Duodenal mucosa (tissue), 2 donors: ENCODE measurements around the gene RPS6KA1.

ENCODE experiments used
- H3K27ac ChIP-seq: one replicate; pipeline ENCODE4 v1.7.0; 2013; ENCODE audit warnings: low read depth, low read length
- H3K27me3 ChIP-seq, 2 donors: one replicate each; pipeline ENCODE4 v1.7.0; 2013; ENCODE audit warnings: low read length in 2 of 2, control low read depth in 1 of 2; ENCODE audit not compliant: insufficient read depth in 2 of 2, control insufficient read depth in 1 of 2
- H3K36me3 ChIP-seq, 2 donors: one replicate each; pipeline ENCODE4 v1.7.0; 2013; ENCODE audit warnings: low read length in 2 of 2, control low read depth in 1 of 2; ENCODE audit not compliant: insufficient read depth in 2 of 2, control insufficient read depth in 1 of 2
- H3K4me1 ChIP-seq, 2 donors: one replicate each; pipeline ENCODE4 v1.7.0; 2013; ENCODE audit warnings: low read length in 2 of 2, control low read depth in 1 of 2; ENCODE audit not compliant: insufficient read depth in 2 of 2, control insufficient read depth in 1 of 2
- H3K4me3 ChIP-seq, 2 donors: one replicate each; pipeline ENCODE4 v1.7.0; 2013; ENCODE audit warnings: low read length in 2 of 2, low read depth in 1 of 2
- H3K9ac ChIP-seq, 2 donors: one replicate each; pipeline ENCODE4 v1.7.0; 2013; ENCODE audit warnings: low read length in 2 of 2, low read depth in 1 of 2
- H3K9me3 ChIP-seq, 2 donors: one replicate each; pipeline ENCODE4 v1.7.0; 2013; ENCODE audit warnings: low read length in 2 of 2, control low read depth in 1 of 2; ENCODE audit not compliant: control insufficient read depth in 1 of 2

RPS6KA1 gene

DNA sequence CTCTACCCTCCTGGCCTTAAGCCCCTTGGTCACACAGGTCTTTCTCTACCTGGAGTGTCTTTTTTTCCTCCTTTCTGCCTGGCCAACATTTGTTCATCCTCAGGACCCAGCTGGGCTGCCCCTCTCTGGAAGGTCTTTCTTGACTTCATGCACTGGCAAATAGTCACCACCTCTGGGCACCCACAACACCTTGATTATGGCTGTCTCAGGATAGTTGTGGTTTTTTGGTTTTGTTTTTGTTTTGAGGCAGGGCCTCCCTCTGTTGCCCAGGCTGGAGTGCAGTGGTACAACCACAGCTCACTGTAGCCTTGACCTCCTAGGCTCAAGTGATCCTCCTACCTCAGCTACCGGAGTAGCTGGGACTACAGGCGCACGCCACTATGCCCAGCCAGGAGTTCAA lies 10.8 kb downstream of the RPS6KA1 start:
- Histone ChIP-seq H3K27ac (no peak overlapping the region), H3K4me3 (no peak overlapping the region), H3K27me3 (no peaks in the 10 kb centered on the region), H3K9ac (no peak overlapping the region), H3K36me3 (peaks cover 12 to 38% of the 10 kb centered on the region in 2 donors), H3K9me3 (no peaks in the 10 kb centered on the region), H3K4me1 (peaks cover 42 to 58% of the 10 kb centered on the region in 2 donors)

DNA sequence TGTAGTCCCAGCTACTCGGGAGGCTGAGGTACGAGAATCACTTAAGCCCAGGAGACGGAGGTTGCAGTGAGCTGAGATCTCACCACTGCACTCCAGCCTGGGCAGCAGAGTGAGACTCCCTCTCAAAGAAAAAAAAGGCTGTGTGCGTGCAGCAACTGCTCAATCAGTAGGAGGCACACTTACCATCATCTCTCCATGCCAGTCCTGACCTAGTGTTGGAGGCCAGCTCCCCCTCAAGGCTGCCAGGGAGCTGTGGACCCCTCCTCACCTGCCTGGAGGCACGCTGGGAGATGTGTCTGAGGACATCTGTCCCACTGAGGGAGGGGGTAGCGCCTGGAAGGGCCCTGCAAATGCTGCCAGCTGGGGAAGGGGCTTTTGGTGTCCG lies 11.9 kb downstream of the RPS6KA1 start:
- Histone ChIP-seq H3K4me3 (peak overlapping the region in 1 of 2 donors; percentile 15), H3K27me3 (no peaks in the 10 kb centered on the region), H3K36me3 (peaks cover 12 to 47% of the 10 kb centered on the region in 2 donors), H3K4me1 (peaks cover 35 to 62% of the 10 kb centered on the region in 2 donors), H3K27ac (peak overlapping the region; percentile 61), H3K9me3 (no peaks in the 10 kb centered on the region), H3K9ac (no peak overlapping the region)

DNA sequence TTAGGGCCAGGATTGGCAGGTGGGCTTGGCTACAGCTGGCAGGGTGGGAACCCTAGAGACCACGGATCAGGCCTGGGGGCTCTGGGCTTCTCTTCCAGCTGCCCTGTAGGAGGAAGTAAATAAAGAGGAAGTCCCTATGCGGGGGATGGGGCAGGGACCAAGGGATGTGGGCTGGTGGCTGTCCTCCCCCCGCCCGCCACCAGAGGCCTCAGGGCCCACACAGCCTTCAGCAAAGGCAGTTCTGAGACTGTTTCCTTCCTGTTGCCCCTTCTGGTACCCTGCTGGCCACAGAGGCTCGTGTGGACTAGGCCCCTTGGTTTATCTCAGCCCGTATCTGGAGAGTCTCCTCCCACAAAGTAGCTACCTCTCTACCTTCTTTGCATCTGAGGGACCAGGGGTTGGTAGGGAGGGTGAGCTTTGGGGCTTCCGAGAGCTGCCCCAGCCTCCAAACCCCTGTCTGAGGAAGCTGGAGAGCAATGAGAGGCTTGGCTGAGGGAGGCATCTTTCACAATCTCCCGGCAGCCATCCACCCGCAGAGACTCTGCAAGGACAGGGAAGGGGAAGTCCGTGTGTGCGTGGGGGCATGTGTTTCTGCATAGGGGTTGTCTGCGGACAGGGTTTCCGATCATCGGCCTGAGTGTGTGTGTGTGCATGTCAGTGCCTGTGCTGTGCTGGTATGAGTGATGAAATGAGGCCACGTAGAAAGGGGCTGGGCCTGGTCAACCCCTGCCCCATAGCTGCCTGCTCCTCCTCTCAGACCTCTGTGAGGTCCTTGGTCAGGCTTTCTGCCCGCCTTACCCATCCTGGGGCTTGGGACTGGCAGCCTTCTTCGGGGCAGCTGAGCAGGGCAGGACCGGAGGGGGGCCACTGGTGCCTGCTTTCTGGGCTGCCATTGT lies 12.5 kb downstream of the RPS6KA1 start:
- no peaks in the 10 kb centered on the region for H3K27me3 ChIP-seq
- peaks cover 29 to 68% of the 10 kb centered on the region in 2 donors for H3K4me1 ChIP-seq
- H3K4me3 ChIP-seq, result peak overlapping the region; percentile 15 to 46
- peak overlapping the region in 1 of 2 donors; percentile 62 for H3K9ac ChIP-seq
- no peaks in the 10 kb centered on the region for H3K9me3 ChIP-seq
- peak overlapping the region; percentile 67 for H3K27ac ChIP-seq
- H3K36me3 ChIP-seq, result peaks cover 15 to 47% of the 10 kb centered on the region in 2 donors

DNA sequence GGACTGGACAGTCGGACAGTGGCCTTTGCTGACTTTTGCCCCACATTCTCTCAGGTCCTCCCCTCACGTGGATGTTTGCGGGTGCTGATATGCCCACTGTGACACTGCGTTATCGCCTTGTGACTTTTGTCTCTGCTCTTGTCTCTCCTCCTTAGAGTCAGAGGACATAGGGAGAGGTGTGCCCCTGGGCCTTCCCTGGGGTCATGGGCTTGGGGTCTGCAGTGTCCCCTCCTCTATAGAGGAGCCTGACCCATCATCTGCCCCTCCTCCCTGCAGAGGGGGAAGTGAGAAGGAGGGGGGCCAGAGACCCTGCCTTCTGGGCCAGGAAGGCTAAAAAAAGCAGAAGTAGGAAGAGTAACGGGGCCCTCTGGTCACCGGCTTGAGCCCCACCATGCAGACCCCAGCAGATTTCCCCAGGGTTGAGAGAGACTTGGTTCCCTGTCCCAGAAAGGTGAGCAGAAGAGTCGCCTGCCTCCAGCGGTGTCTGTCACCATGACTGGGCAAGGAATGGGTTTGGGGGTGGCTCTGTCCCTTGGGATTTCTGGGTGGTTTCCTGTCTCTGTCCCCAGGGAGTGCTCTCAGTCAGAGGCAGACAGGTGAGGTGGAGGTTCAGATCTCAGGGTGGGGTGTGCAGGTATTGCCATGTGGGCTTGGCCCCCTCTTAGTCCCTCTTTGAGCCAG lies 13.3 kb downstream of the RPS6KA1 start:
- Histone ChIP-seq H3K27ac (peak overlapping the region; percentile 67), H3K4me1 (peaks cover 21 to 66% of the 10 kb centered on the region in 2 donors), H3K27me3 (no peaks in the 10 kb centered on the region), H3K4me3 (peak overlapping the region; percentile 45 to 46), H3K9ac (peak overlapping the region in 1 of 2 donors; percentile 62), H3K36me3 (peaks cover 18 to 49% of the 10 kb centered on the region in 2 donors), H3K9me3 (no peaks in the 10 kb centered on the region)

DNA sequence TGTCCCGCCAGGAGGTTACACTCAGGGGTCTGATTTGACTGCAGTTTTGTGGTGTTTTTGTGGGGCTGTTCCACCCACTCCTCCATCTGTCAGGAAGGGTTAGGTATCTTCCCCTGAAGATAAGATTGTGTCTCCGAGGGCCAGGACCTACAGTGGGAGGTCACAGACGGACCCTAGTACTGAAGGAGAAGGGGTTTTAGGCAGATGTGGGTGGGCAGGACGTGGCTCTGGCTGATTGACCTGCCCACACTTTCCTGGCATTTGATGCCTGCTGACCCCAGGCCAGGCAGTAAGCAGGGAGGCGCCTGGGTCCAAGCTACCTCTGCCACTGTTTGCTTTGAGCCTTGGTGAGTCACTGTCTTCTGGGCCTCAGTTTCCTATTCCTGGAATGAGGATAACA lies 13.9 kb downstream of the RPS6KA1 start:
- Histone ChIP-seq H3K27ac (peak overlapping the region; percentile 67), H3K9me3 (no peaks in the 10 kb centered on the region), H3K27me3 (no peaks in the 10 kb centered on the region), H3K4me1 (peaks cover 19 to 65% of the 10 kb centered on the region in 2 donors), H3K4me3 (peak overlapping the region; percentile 45 to 46), H3K36me3 (peaks cover 20 to 51% of the 10 kb centered on the region in 2 donors), H3K9ac (peak overlapping the region; percentile 0 to 62)

DNA sequence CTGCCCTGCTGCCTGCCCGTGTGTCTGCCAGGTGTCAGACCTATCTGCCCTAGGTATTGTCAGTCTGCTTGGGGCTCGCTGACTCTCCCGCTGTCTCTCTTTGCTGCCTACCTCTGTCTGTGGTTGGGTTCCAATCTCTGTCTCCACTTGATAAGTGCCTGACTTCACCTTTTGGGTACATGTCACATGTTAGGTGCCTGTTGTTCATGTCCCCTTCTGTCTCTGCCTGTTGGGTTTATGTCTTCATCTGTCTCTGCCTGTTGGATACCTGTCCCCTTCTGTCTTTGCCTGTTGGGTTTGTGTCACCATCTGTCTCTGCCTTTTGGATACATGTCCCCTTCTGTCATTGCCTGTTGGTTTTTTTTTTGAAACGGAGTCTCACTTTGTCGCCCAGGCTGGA lies 14.6 kb downstream of the RPS6KA1 start:
- Histone ChIP-seq H3K27me3 (no peaks in the 10 kb centered on the region), H3K27ac (no peak overlapping the region), H3K36me3 (peaks cover 17 to 49% of the 10 kb centered on the region in 2 donors), H3K9ac (peak overlapping the region in 1 of 2 donors; percentile 0), H3K4me1 (peaks cover 14 to 60% of the 10 kb centered on the region in 2 donors), H3K9me3 (no peaks in the 10 kb centered on the region), H3K4me3 (peak overlapping the region; percentile 45 to 46)

DNA sequence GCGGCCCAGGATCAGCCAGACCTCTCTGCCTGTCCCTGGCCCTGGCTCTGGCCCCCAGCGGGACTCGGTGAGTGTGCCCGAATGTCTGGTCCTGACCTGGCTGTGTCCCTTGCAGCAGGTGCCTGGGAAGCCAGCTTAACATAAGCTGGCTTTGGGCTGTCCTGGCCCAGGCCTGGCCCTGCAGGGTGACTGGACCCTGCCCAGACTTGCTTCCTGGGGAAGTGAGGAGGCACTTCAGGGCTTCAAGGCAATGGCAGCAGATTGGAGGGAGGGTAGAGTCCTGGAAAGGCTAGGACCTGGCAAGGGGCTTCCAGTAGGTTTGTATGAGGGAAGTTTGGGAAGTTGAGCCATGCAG lies 16.4 kb downstream of the RPS6KA1 start:
- peaks cover 17 to 48% of the 10 kb centered on the region in 2 donors for H3K36me3 ChIP-seq
- no peaks in the 10 kb centered on the region for H3K9me3 ChIP-seq
- peaks cover 4 to 47% of the 10 kb centered on the region in 2 donors for H3K4me1 ChIP-seq
- H3K9ac ChIP-seq, result peak overlapping the region; percentile 51 to 57
- no peaks in the 10 kb centered on the region for H3K27me3 ChIP-seq
- H3K27ac ChIP-seq, result no peak overlapping the region
- peak overlapping the region; percentile 69 to 70 for H3K4me3 ChIP-seq

DNA sequence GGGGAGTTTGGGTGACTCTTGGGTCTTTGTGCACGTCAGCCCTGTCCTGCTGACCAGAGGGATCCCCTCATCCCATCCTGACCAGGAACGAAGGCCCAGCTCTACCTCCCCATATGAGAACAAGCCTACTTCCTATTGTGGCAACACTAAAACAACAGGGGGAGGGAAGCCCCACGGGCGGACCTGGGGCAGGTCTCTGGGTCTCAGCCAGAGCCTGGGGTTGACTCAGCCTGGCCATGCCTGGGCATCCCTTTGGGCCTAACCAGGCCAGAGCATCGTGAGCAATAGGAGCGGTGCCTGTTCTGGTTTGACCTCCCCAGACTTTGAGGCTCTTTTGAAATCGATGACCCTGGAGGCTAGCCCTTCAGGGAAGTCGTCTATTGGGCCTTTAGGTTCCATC lies 16.8 kb downstream of the RPS6KA1 start:
- no peaks in the 10 kb centered on the region for H3K9me3 ChIP-seq
- peak overlapping the region; percentile 51 to 57 for H3K9ac ChIP-seq
- H3K4me1 ChIP-seq, result peaks cover 4 to 46% of the 10 kb centered on the region in 2 donors
- peaks cover 22 to 52% of the 10 kb centered on the region in 2 donors for H3K36me3 ChIP-seq
- H3K27ac ChIP-seq, result no peak overlapping the region
- H3K27me3 ChIP-seq, result no peaks in the 10 kb centered on the region
- H3K4me3 ChIP-seq, result peak overlapping the region; percentile 69 to 70

DNA sequence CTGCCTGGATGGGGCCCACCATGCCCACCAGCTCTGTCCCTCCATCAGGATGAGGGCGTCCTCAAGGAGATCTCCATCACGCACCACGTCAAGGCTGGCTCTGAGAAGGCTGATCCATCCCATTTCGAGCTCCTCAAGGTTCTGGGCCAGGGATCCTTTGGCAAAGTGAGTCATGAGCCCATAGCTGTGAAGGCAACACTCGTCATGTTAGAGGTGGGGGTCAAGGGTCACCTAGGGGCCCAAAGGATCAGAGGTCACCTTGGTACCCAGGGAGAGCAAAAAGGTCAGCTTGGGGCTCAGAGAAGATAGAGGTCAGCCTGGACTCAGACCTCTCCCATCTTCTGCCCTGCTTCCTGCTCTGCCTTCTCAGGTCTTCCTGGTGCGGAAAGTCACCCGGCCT lies 17.3 kb downstream of the RPS6KA1 start:
- peaks cover 23 to 57% of the 10 kb centered on the region in 2 donors for H3K36me3 ChIP-seq
- H3K4me3 ChIP-seq, result peak overlapping the region; percentile 69 to 70
- H3K4me1 ChIP-seq, result peaks cover 0 to 42% of the 10 kb centered on the region in 2 donors
- H3K27ac ChIP-seq, result no peak overlapping the region
- peak overlapping the region; percentile 51 to 57 for H3K9ac ChIP-seq
- H3K9me3 ChIP-seq, result no peaks in the 10 kb centered on the region
- no peaks in the 10 kb centered on the region for H3K27me3 ChIP-seq

DNA sequence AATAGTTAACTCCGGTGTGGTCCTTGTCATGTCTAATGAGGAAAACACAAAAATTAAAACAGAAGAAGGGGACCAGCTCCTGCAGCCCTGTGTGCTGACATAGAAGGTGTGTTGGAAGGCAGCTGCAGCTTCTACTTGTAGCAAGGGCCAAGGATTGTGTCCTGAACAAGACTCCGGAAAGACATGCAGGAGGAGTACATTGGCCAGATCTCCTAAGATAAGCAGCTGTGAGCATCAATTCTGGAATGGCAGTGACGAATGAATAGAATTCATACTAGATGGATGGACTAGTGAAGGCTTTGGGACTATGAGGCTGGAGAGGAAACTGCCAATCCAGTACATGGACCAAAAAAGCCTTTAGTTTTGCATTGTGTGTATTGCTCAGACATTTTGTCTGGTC lies 19.3 kb downstream of the RPS6KA1 start:
- H3K27me3 ChIP-seq, result no peaks in the 10 kb centered on the region
- H3K4me3 ChIP-seq, result no peak overlapping the region
- no peak overlapping the region for H3K9ac ChIP-seq
- H3K9me3 ChIP-seq, result no peaks in the 10 kb centered on the region
- no peak overlapping the region for H3K27ac ChIP-seq
- peaks cover 36 to 69% of the 10 kb centered on the region in 2 donors for H3K36me3 ChIP-seq
- peaks cover 0 to 26% of the 10 kb centered on the region in 2 donors for H3K4me1 ChIP-seq
